ENCODE data around the gene LCN2.

- TF ChIP-seq EZH2 (IDR thresholded peaks at IDR 0.05; ENCODE audit: insufficient read depth, poor library complexity, severe bottlenecking) (no peak), EZH2phosphoT487 (IDR thresholded peaks at IDR 0.05; ENCODE audit: insufficient read depth, low read depth) (no peak)
Observed at GRCh38 chr9:128192601-128193371, 43.5 kb downstream of the LCN2 start.

Data from GM23248 (cell line).